Measurements from ENCODE around the gene TEX26.

The TEX26 gene

GRCh38 chr13:30982506-30982905 is 50.0 kb downstream of the TEX26 start:
- DNase-seq: no peak

- no peak for DNase-seq
These were observed 50.5 kb downstream of the TEX26 start for GRCh38 chr13:30982906-30983305.

GRCh38 chr13:30983431-30983830 is 51.0 kb downstream of the TEX26 start:
- no peak for DNase-seq

GRCh38 chr13:30984620-30985019 is 52.2 kb downstream of the TEX26 start:
- DNase-seq: no peak

- no peak for DNase-seq
These were observed 53.3 kb downstream of the TEX26 start for GRCh38 chr13:30985637-30986205.

GRCh38 chr13:30991184-30991583 is 58.7 kb downstream of the TEX26 start:
- no peak for DNase-seq

- no peak for DNase-seq
These were observed 59.5 kb downstream of the TEX26 start for GRCh38 chr13:30991922-30992321.

- DNase-seq: no peak
These were observed 62.9 kb downstream of the TEX26 start for GRCh38 chr13:30995331-30995730.

- DNase-seq: no peak
These were observed 65.2 kb downstream of the TEX26 start for GRCh38 chr13:30997697-30998096.

GRCh38 chr13:30998136-30999088 is 66.0 kb downstream of the TEX26 start:
- DNase-seq: no peak

- DNase-seq: no peak
These were observed 68.4 kb downstream of the TEX26 start for GRCh38 chr13:31000889-31001288.

GRCh38 chr13:31001647-31002046 is 69.2 kb downstream of the TEX26 start:
- DNase-seq: no peak

GRCh38 chr13:31005066-31005465 is 72.6 kb downstream of the TEX26 start:
- no peak for DNase-seq

- no peak for DNase-seq
These were observed 75.0 kb downstream of the TEX26 start for GRCh38 chr13:31007417-31007816.

- DNase-seq: no peak
These were observed 76.1 kb downstream of the TEX26 start for GRCh38 chr13:31008400-31009115.

GRCh38 chr13:31009166-31009565 is 76.7 kb downstream of the TEX26 start:
- no peak for DNase-seq

- DNase-seq: no peak
These were observed 77.8 kb downstream of the TEX26 start for GRCh38 chr13:31010296-31010695.

- no peak for DNase-seq
These were observed 78.9 kb downstream of the TEX26 start for GRCh38 chr13:31011193-31011860.

GRCh38 chr13:31011901-31012654 is 79.6 kb downstream of the TEX26 start:
- no peak for DNase-seq

GRCh38 chr13:31012655-31013024 is 80.2 kb downstream of the TEX26 start:
- no peak for DNase-seq

GRCh38 chr13:31014456-31014855 is 82.0 kb downstream of the TEX26 start:
- DNase-seq: no peak

- no peak for DNase-seq
These were observed 82.7 kb downstream of the TEX26 start for GRCh38 chr13:31015199-31015598.

Data from SIG-M5 (cell line).